ENCODE results near the gene RBBP8NL.

Gene RBBP8NL

GRCh38 chr20:62393830-62394229 lies 33.5 kb downstream of the RBBP8NL start:
- no peak for DNase-seq (ENCODE audit: extremely low read depth in 1 of 2, low read depth in 1 of 2)

GRCh38 chr20:62393335-62393665 lies 34.0 kb downstream of the RBBP8NL start:
- DNase-seq (ENCODE audit: extremely low read depth in 1 of 2, low read depth in 1 of 2), result no peak

GRCh38 chr20:62392621-62393334 lies 34.6 kb downstream of the RBBP8NL start:
- DNase-seq (ENCODE audit: extremely low read depth in 1 of 2, low read depth in 1 of 2), result no peak

- DNase-seq (ENCODE audit: extremely low read depth in 1 of 2, low read depth in 1 of 2), result no peak
Measured at GRCh38 chr20:62392077-62392418, 35.3 kb downstream of the RBBP8NL start.

- no peak for DNase-seq (ENCODE audit: extremely low read depth in 1 of 2, low read depth in 1 of 2)
Measured at GRCh38 chr20:62391165-62392076, 35.9 kb downstream of the RBBP8NL start.

GRCh38 chr20:62390317-62391164 lies 36.8 kb downstream of the RBBP8NL start:
- DNase-seq (ENCODE audit: extremely low read depth in 1 of 2, low read depth in 1 of 2), result no peak

GRCh38 chr20:62389601-62390087 lies 37.7 kb downstream of the RBBP8NL start:
- no peak for DNase-seq (ENCODE audit: extremely low read depth in 1 of 2, low read depth in 1 of 2)

- DNase-seq (ENCODE audit: extremely low read depth in 1 of 2, low read depth in 1 of 2), result no peak
Measured at GRCh38 chr20:62388839-62389600, 38.3 kb downstream of the RBBP8NL start.

GRCh38 chr20:62387933-62388635 lies 39.3 kb downstream of the RBBP8NL start:
- no peak for DNase-seq (ENCODE audit: extremely low read depth in 1 of 2, low read depth in 1 of 2)

GRCh38 chr20:62387219-62387913 lies 40.0 kb downstream of the RBBP8NL start:
- DNase-seq (ENCODE audit: extremely low read depth in 1 of 2, low read depth in 1 of 2), result no peak

- DNase-seq (ENCODE audit: extremely low read depth in 1 of 2, low read depth in 1 of 2), result peak; percentile 79 to 92
Measured at GRCh38 chr20:62386383-62387218, 40.7 kb downstream of the RBBP8NL start, which contains the start of gene RPS21. Gene RPS21, plus strand, starts transcription at chr20:62387103. Its CDS starts 236 bp downstream, at chr20:62387339.

- DNase-seq (ENCODE audit: extremely low read depth in 1 of 2, low read depth in 1 of 2), result peak; percentile 53 to 55
Measured at GRCh38 chr20:62382306-62383198, 44.8 kb downstream of the RBBP8NL start.

GRCh38 chr20:62381842-62382241 lies 45.5 kb downstream of the RBBP8NL start:
- no peak for DNase-seq (ENCODE audit: extremely low read depth in 1 of 2, low read depth in 1 of 2)

GRCh38 chr20:62381202-62381797 lies 46.0 kb downstream of the RBBP8NL start:
- DNase-seq (ENCODE audit: extremely low read depth in 1 of 2, low read depth in 1 of 2), result no peak

- no peak for DNase-seq (ENCODE audit: extremely low read depth in 1 of 2, low read depth in 1 of 2)
Measured at GRCh38 chr20:62378215-62378614, 49.1 kb downstream of the RBBP8NL start.

- DNase-seq (ENCODE audit: extremely low read depth in 1 of 2, low read depth in 1 of 2), result no peak
Measured at GRCh38 chr20:62377615-62378178, 49.6 kb downstream of the RBBP8NL start.
